ENCODE results near the gene SORBS2.

DNA sequence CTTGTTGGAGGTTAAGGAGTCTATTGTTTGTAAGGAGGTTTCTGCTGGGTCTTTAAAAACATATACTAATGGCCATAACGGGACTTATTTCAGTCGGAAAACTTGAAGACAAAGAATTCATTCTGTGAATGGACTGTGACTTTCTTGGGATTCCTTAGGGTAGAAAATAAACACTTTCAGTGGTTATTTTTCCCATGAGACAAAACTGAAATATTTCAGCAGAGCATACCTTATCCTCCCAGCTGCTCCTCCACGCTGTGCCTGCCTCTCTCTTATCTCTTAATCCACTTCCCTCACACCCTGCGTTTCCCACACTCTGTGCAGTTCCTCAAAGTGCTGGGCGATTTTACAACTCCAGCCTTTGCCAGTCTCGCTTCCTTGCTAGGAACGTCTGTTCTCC is 47.1 kb upstream of the SORBS2 start:
- TF ChIP-seq, protein P1, sequence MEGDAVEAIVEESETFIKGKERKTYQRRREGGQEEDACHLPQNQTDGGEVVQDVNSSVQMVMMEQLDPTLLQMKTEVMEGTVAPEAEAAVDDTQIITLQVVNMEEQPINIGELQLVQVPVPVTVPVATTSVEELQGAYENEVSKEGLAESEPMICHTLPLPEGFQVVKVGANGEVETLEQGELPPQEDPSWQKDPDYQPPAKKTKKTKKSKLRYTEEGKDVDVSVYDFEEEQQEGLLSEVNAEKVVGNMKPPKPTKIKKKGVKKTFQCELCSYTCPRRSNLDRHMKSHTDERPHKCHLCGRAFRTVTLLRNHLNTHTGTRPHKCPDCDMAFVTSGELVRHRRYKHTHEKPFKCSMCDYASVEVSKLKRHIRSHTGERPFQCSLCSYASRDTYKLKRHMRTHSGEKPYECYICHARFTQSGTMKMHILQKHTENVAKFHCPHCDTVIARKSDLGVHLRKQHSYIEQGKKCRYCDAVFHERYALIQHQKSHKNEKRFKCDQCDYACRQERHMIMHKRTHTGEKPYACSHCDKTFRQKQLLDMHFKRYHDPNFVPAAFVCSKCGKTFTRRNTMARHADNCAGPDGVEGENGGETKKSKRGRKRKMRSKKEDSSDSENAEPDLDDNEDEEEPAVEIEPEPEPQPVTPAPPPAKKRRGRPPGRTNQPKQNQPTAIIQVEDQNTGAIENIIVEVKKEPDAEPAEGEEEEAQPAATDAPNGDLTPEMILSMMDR (IDR thresholded peaks at IDR 0.05): no peak
- TF ChIP-seq EP300 (IDR thresholded peaks at IDR 0.05) (no peak), POLR2A (IDR thresholded peaks at IDR 0.05) (no peak)

Data from tibial nerve (tissue), 4 donors.